Astrocyte of the spinal cord (primary cell): ENCODE data around the gene DDOST.

ENCODE experiments used
- DNase-seq: peaks from one replicate; pipeline ENCODE4 v3.0.0; 2011; ENCODE audit warnings: low read depth, low spot score
- H3K4me3 ChIP-seq: 2 replicates; pipeline ENCODE4 v1.5.1; 2011; ENCODE audit warnings: low read depth, mild to moderate bottlenecking, low read length, moderate library complexity
- in situ Hi-C: cut with HindIII; loops from 2 replicates; pipeline ENCODE4 v1.10.0; 2017; ENCODE audit warnings: low sequenced_read_pairs
- TF ChIP-seq, protein P1 (sequence below): IDR thresholded peaks from 2 replicates; pipeline ENCODE4 v1.5.1; 2012; ENCODE audit warnings: low read depth, mild to moderate bottlenecking, low read length, inconsistent platforms

The DDOST gene

DNA sequence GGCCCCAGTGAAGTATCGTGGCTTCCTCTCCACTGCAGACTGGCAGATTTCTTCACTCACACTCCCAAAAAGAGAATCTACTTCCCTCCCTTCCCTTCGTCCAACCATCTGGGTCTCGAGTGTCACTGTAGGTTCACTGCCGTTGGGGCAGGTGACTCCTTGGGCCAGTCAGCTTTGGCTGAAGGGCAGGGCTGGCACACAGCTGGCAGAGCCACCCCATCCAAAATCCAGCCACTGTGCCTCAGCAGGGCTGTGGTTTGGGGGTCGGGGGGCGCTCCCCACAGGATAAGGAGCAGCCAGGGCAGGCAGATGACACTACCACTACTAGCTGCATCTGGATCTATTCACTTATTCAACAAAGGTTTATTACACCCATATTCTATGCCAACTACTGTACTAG lies 18.1 kb downstream of the DDOST start:
- TF ChIP-seq, protein P1, sequence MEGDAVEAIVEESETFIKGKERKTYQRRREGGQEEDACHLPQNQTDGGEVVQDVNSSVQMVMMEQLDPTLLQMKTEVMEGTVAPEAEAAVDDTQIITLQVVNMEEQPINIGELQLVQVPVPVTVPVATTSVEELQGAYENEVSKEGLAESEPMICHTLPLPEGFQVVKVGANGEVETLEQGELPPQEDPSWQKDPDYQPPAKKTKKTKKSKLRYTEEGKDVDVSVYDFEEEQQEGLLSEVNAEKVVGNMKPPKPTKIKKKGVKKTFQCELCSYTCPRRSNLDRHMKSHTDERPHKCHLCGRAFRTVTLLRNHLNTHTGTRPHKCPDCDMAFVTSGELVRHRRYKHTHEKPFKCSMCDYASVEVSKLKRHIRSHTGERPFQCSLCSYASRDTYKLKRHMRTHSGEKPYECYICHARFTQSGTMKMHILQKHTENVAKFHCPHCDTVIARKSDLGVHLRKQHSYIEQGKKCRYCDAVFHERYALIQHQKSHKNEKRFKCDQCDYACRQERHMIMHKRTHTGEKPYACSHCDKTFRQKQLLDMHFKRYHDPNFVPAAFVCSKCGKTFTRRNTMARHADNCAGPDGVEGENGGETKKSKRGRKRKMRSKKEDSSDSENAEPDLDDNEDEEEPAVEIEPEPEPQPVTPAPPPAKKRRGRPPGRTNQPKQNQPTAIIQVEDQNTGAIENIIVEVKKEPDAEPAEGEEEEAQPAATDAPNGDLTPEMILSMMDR = no peak
- no peak overlapping the region for H3K4me3 ChIP-seq
- no peak for DNase-seq
- in situ Hi-C loops = no loop called here

DNA sequence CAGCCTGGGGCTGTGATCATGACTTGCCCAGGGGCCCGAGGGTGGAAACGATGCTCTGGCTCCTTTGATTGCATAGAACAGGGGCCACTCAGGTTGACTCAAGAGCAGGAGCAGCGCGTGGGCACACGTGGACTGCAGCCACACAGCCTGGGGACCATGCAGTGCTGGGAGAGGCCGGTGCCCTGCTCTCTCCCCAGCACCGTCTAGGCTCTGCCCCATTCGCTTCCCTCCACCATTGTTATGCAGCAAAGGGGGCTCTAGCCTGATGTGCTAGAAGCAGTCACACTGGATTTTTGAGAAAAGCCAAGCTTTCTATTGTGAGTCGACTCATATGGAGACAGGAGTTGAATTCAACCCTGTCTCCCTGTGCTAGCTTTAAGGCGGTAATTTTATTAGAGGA lies 19.2 kb downstream of the DDOST start:
- in situ Hi-C loops = no loop called here
- TF ChIP-seq, protein P1 = no peak
- no peak for DNase-seq
- H3K4me3 ChIP-seq = no peak overlapping the region

DNA sequence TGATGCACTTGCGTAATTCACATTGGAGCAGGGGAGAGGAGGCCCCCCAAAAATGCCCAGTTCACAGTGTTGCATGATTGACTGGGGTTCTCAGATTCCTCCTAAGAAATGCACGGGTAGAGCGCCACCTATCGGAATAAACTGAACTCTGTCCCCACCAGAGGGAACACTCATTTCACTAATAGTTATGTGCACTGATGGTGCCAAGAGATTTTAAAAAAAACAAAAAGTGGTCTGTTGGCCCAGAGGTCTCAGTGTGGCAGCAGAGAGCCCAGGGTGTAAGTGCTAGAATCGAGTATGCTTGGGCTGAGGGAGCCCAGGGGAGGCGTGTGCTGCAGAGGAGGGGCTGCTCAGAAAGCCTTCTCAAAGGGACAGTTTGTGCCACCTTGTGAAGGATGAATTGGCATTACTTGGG lies 21.0 kb downstream of the DDOST start:
- TF ChIP-seq, protein P1 = peak; percentile 76
- no peak overlapping the region for H3K4me3 ChIP-seq
- in situ Hi-C loops = no loop called here
- DNase-seq = peak; percentile 52

DNA sequence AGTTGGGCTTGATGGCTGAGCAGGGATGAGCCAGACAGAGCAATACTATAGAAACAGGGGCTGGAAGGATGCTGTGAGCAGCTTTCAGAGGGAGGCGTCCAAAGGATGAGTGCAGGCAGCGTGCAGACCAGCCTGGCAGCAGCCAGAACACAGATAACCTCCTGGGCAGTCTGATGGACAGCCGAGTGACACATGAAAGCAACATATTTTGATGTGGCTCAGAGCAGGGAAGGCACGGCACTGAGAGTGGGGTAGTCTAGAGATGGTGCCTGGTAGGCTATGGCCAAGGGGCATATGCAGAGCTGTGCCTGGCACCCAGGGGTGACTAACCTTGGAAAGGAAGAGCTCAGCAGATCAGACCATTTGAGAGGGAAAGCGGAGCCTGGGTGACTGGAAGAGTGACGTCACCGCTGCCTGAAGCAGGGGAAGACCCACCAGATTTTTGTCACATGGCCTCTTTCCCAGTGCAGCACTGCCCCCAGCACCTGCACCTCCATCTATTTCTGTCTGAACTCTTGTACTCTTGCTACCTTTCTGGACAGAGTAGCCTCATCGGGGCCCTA lies 24.3 kb downstream of the DDOST start:
- TF ChIP-seq, protein P1 = no peak
- no peak for DNase-seq
- no peak overlapping the region for H3K4me3 ChIP-seq
- in situ Hi-C loops = no loop called here

DNA sequence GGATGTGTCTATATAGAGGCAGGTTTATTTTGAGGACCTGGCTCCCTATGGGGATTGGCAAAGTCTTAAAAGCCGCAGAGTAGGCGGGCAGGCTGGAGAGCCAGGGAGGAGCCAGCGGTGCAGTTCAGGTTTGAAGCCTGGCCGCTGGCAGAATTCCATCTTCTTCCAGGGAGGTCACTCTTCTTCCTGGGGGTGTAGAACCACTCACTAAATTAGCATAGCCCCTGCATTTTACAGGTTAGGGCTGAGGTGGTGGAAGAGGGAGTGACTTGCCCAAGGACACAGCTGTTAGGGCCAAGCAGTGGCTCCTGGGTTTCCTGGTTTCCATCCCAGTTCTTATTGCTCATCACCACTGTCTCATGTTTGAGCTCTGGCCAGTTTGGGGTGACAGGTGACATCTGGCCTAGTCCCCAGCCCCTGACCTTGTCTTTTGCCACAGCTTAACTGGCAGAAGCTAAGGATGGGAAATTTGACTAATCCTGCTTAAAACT lies 26.5 kb downstream of the DDOST start:
- in situ Hi-C loops = no loop called here
- DNase-seq = peak; percentile 72
- peak overlapping the region; percentile 65 for H3K4me3 ChIP-seq
- TF ChIP-seq, protein P1 = no peak

DNA sequence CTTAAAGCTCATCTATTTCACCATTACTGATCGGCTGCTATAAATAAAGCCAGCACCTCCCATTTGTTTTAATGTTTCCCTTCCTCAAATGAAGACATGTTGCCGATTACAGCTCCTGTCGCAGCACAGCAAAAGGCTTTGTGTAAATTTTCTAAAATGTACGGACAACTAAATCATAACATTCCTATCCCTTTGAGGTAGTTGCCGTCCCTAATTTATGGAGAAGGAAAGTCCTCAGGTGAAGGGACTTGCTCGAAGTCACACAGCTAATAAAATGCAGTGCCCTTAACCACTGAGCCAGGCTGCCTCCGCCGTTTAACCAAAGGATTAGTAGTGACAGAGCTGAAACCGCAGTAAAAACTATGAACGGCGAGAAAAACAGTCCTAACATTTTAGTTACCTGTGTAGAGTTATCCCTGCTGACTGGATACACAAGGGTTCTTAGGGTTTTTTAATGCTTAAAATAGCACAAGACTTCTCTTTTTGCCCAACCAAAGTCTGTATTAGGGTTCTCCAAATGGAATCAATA lies 27.0 kb downstream of the DDOST start:
- in situ Hi-C loops = no loop called here
- H3K4me3 ChIP-seq = peak overlapping the region; percentile 65
- no peak for DNase-seq
- TF ChIP-seq, protein P1 = no peak
